Gastrocnemius medialis (tissue), 4 donors: ENCODE results near the gene NFASC. TPM values are rescaled to one million over a fixed set of nuclear protein-coding genes. Genes with fewer than 3 reads are reported as not detected.

Experiments
- ATAC-seq, 2 donors: fragments of 150-250 bp; one replicate each; pipeline ENCODE4 v1.9.1; 2016
- DNase-seq, 2 donors: peaks; one replicate each; pipeline ENCODE4 v3.0.0-alpha.2; 2019
- H3K27ac ChIP-seq, 4 donors: fragments of 200-600 bp; sonication (generic); 1 replicate in 1 of 4; 2 replicates in 3 of 4; pipeline ENCODE4 v1.5.1; 2016 to 2018; ENCODE audit warnings: mild to moderate bottlenecking in 2 of 4, moderate library complexity in 1 of 4
- H3K27me3 ChIP-seq, 3 donors: fragments of 200-600 bp; sonication (generic) in 2 of 3; 1 replicate in 1 of 3; 2 replicates in 2 of 3; pipeline versions ENCODE4 v1.5.1 to v1.6.0; 2016 to 2019; ENCODE audit warnings: mild to moderate bottlenecking in 1 of 3, moderate library complexity in 1 of 3
- H3K36me3 ChIP-seq, 2 donors: fragments of 200-600 bp; sonication (generic) in 1 of 2; one replicate each; pipeline ENCODE4 v1.5.1; 2017 to 2018
- H3K4me1 ChIP-seq, 2 donors: fragments of 200-600 bp; sonication (generic) in 1 of 2; one replicate each; pipeline ENCODE4 v1.5.1; 2016 to 2017; ENCODE audit warnings: mild to moderate bottlenecking in 2 of 2
- H3K4me3 ChIP-seq, 4 donors: fragments of 200-600 bp; sonication (generic) in 3 of 4; 1 replicate in 1 of 4; 2 replicates in 3 of 4; pipeline ENCODE4 v1.5.1; 2016 to 2019; ENCODE audit warnings: mild to moderate bottlenecking in 2 of 4
- H3K9me3 ChIP-seq, 3 donors: fragments of 200-600 bp; sonication (generic) in 2 of 3; 1 replicate in 1 of 3; 2 replicates in 2 of 3; pipeline ENCODE4 v1.5.1; 2016 to 2019
- CTCF ChIP-seq, 5 experiments: fragments of 450-650 bp in 3 of 5; fragments of 200-600 bp in 2 of 5; sonication (generic) in 2 of 5; IDR thresholded peaks in 4 of 5; conservative IDR thresholded peaks in 1 of 5; 1 replicate in 4 of 5; 2 replicates in 1 of 5; pipeline ENCODE4 v1.5.1; 2016 to 2019; ENCODE audit warnings: antibody characterized with exemption in 5 of 5, mild to moderate bottlenecking in 3 of 5, moderate library complexity in 3 of 5
- POLR2A ChIP-seq, 2 donors: fragments of 450-650 bp; IDR thresholded peaks; one replicate each; pipeline ENCODE4 v1.6.1; 2017; ENCODE audit warnings: antibody characterized with exemption in 2 of 2, mild to moderate bottlenecking in 2 of 2, moderate library complexity in 2 of 2
- in situ Hi-C, 4 donors: fragments of 200-750 bp; cut with MboI; loops; one replicate each; pipeline versions ENCODE4 v1.15.0 to v1.8.0; 2017; ENCODE audit warnings: low sequenced_read_pairs in 4 of 4
- intact Hi-C: fragments of 100-400 bp; cut with DNase I; formaldehyde crosslinking; loops from one replicate; pipeline ENCODE4 v1.15.1; 2023; ENCODE audit warnings: low total_unique reads
- total RNA-seq, 4 donors: library from RNA; depleted of rRNA; stranded (reverse); fragments of >200 nt; gene quantifications; one replicate each; pipeline versions ENCODE4 v1.1.0 to v1.2.3, GENCODE V29; 2016

Gene NFASC
- total RNA-seq, 4 donors from 2014 or later = 0.75 to 4.7 (median 2.4) TPM

GRCh38 chr1:204859861-204860267 is 10.8 kb upstream of the NFASC start:
- in situ Hi-C loops = no loop called here
- no peak for DNase-seq
- no peak overlapping the region for H3K27ac ChIP-seq
- TF ChIP-seq CTCF (IDR thresholded peaks at IDR 0.05 in 4 of 5, conservative IDR thresholded peaks at IDR 0.05 in 1 of 5) (no peak), POLR2A (IDR thresholded peaks at IDR 0.05) (no peak)
- no peak overlapping the region for H3K4me3 ChIP-seq
- intact Hi-C loops = no loop called here
- no peaks in the 10 kb centered on the region for H3K36me3 ChIP-seq
- H3K4me1 ChIP-seq = no peaks in the 10 kb centered on the region
- no peaks in the 10 kb centered on the region for H3K9me3 ChIP-seq
- peaks cover 0 to 2% (median 0%) of the 10 kb centered on the region in 3 donors for H3K27me3 ChIP-seq
- ATAC-seq = no peak

GRCh38 chr1:204863024-204863423 is 7.6 kb upstream of the NFASC start:
- no peak overlapping the region for H3K27ac ChIP-seq
- intact Hi-C loops (no loop called here), in situ Hi-C loops (no loop called here)
- no peaks in the 10 kb centered on the region for H3K36me3 ChIP-seq
- H3K27me3 ChIP-seq = no peaks in the 10 kb centered on the region
- ATAC-seq = peak in 1 of 2 donors; percentile 54
- TF ChIP-seq POLR2A (IDR thresholded peaks at IDR 0.05) (no peak), CTCF (IDR thresholded peaks at IDR 0.05 in 4 of 5, conservative IDR thresholded peaks at IDR 0.05 in 1 of 5) (no peak)
- H3K9me3 ChIP-seq = no peaks in the 10 kb centered on the region
- no peak for DNase-seq
- peaks cover 0 to 5% of the 10 kb centered on the region in 2 donors for H3K4me1 ChIP-seq
- H3K4me3 ChIP-seq = no peak overlapping the region

- TF ChIP-seq CTCF (IDR thresholded peaks at IDR 0.05 in 4 of 5, conservative IDR thresholded peaks at IDR 0.05 in 1 of 5) (no peak), POLR2A (IDR thresholded peaks at IDR 0.05) (no peak)
- Histone ChIP-seq H3K4me1 (peaks cover 0 to 12% of the 10 kb centered on the region in 2 donors), H3K9me3 (no peaks in the 10 kb centered on the region), H3K27ac (no peak overlapping the region), H3K36me3 (no peaks in the 10 kb centered on the region), H3K4me3 (no peak overlapping the region), H3K27me3 (no peaks in the 10 kb centered on the region)
- DNase-seq (no peak), ATAC-seq (no peak)
- intact Hi-C loops = no loop called here
- in situ Hi-C loops = no loop called here
These were observed 6.9 kb upstream of the NFASC start for GRCh38 chr1:204863730-204864129.

GRCh38 chr1:204866051-204866596 is 4.5 kb upstream of the NFASC start:
- Histone ChIP-seq H3K4me1 (peaks cover 0 to 14% of the 10 kb centered on the region in 2 donors), H3K9me3 (no peaks in the 10 kb centered on the region), H3K4me3 (no peak overlapping the region), H3K27me3 (no peaks in the 10 kb centered on the region), H3K36me3 (no peaks in the 10 kb centered on the region), H3K27ac (no peak overlapping the region)
- ATAC-seq (no peak), DNase-seq (no peak)
- no peak for TF ChIP-seq POLR2A (IDR thresholded peaks at IDR 0.05)
- no peak for TF ChIP-seq CTCF (IDR thresholded peaks at IDR 0.05 in 4 of 5, conservative IDR thresholded peaks at IDR 0.05 in 1 of 5)
- in situ Hi-C loops (no loop called here), intact Hi-C loops (no loop called here)

- H3K4me1 ChIP-seq = peaks cover 0 to 14% of the 10 kb centered on the region in 2 donors
- no peak for TF ChIP-seq POLR2A (IDR thresholded peaks at IDR 0.05)
- H3K9me3 ChIP-seq = no peaks in the 10 kb centered on the region
- in situ Hi-C loops = no loop called here
- no peak overlapping the region for H3K4me3 ChIP-seq
- ATAC-seq = no peak
- DNase-seq = no peak
- intact Hi-C loops = no loop called here
- H3K27ac ChIP-seq = no peak overlapping the region
- no peaks in the 10 kb centered on the region for H3K27me3 ChIP-seq
- H3K36me3 ChIP-seq = no peaks in the 10 kb centered on the region
These were observed 3.5 kb upstream of the NFASC start for GRCh38 chr1:204867203-204867602.
